Choroid plexus epithelial cell (primary cell): ENCODE results near the gene PPP1R14C.
"Not testable (repeated sequence)": the region's sequence is repeated elsewhere in the genome, so short reads cannot be mapped to it uniquely, and the experiment has no call there.

Source experiments
- DNase-seq: peaks from one replicate; pipeline ENCODE4 v3.0.0-alpha.2; 2010; ENCODE audit warnings: low read depth
- H3K4me3 ChIP-seq: 2 replicates; pipeline ENCODE4 v1.5.1; 2011; ENCODE audit warnings: low read depth, mild to moderate bottlenecking, control low read depth, low read length, moderate library complexity
- TF ChIP-seq, protein P1 (sequence below): conservative IDR thresholded peaks from 2 replicates; pipeline ENCODE4 v1.5.1; 2011; ENCODE audit warnings: low read depth, mild to moderate bottlenecking, control low read depth, inconsistent platforms, low read length, moderate library complexity

The PPP1R14C gene

DNA sequence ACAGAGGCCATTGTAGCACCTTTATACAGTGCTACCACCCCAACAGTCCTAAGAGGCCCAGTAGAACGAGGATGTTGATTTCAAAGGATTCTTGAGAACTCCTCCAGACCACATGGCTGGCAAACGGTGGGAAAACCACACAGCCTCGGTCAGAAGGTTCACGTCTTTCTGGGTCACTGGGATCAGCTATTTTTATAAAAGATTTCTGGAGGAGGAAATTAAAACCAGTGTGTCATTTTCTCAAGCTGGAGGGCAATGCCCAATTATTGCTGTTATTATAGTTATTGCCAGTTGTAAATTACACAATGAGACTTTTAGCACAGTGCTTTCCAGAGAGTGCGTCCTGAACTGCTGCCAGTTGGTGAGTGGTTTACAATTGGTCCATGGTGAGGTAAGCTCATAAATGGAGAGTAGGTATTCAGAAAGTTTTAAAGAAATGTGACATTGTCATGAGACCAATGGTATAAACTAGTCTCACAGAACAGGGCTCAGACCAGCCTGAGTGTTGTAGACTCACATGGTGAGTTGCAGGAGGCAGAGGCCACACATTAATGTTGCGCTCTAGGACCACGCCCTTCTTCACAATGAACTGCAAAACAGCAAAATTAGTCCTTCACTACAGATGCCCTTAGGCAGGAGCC lies 8.4 kb upstream of the PPP1R14C start:
- no peak for DNase-seq
- H3K4me3 ChIP-seq = no peak overlapping the region
- TF ChIP-seq, protein P1, sequence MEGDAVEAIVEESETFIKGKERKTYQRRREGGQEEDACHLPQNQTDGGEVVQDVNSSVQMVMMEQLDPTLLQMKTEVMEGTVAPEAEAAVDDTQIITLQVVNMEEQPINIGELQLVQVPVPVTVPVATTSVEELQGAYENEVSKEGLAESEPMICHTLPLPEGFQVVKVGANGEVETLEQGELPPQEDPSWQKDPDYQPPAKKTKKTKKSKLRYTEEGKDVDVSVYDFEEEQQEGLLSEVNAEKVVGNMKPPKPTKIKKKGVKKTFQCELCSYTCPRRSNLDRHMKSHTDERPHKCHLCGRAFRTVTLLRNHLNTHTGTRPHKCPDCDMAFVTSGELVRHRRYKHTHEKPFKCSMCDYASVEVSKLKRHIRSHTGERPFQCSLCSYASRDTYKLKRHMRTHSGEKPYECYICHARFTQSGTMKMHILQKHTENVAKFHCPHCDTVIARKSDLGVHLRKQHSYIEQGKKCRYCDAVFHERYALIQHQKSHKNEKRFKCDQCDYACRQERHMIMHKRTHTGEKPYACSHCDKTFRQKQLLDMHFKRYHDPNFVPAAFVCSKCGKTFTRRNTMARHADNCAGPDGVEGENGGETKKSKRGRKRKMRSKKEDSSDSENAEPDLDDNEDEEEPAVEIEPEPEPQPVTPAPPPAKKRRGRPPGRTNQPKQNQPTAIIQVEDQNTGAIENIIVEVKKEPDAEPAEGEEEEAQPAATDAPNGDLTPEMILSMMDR = no peak

DNA sequence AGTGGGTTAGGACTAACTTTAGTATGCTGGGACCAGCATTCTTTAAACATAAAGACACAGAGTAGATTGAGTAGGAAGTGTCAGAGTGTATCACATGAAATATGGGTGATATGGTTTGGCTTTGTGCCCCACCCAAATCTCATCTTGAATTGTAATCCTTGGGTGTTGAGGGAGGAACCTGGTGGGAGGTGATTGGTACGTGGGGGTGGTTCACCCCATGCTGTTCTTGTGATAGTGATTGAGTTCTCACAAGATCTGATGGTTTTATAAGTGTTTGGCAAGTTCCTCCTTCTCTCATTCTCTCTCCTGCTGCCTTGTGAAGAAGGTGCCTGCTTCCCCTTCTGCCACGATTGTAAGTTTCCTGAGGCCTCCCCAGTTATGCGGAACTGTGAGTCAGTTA lies 5.1 kb upstream of the PPP1R14C start:
- not testable (repeated sequence) for DNase-seq

DNA sequence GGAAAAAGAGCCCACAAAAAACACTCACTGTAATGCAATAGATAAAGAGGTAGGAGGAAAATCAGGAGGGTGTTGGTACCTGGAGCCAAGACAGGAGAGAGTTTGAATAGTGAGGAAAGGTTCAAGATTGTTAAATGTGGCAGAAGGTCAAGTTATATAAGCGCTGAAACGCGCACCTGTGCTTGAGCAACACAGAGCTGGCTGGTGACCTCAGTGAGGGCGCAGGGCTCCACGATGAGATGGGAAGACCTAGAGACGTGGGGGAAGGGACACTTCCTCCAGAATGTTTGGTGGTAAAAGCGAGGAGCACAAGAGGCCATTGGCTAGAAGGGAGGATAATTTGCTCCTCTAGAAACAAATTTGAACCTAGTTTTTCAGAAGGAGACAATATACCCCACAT lies 4.2 kb upstream of the PPP1R14C start:
- no peak overlapping the region for H3K4me3 ChIP-seq
- DNase-seq = no peak
- TF ChIP-seq, protein P1 = no peak

More for the DNA sequence above, 5.1 kb upstream of the PPP1R14C start:
- H3K4me3 ChIP-seq = not testable (repeated sequence)

DNA sequence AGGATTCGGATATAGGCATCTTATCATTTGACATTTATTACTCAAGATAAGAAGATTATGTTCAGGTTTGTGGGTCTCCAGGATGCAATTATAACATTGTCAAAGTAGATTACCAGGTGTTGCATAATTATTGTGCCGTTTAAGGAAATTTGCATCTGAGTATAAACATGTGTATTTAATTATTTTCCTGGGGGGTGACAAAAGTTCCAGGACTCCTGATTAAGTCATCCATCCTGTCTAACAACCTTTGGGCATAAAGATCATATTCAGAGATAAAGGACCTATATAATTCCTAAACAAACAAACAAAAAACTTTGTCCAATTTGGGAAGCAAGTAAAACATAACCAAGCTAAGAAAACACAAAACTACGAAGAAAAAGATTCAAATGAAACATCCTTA lies 3.3 kb upstream of the PPP1R14C start:
- no peak overlapping the region for H3K4me3 ChIP-seq
- TF ChIP-seq, protein P1 = no peak
- no peak for DNase-seq

DNA sequence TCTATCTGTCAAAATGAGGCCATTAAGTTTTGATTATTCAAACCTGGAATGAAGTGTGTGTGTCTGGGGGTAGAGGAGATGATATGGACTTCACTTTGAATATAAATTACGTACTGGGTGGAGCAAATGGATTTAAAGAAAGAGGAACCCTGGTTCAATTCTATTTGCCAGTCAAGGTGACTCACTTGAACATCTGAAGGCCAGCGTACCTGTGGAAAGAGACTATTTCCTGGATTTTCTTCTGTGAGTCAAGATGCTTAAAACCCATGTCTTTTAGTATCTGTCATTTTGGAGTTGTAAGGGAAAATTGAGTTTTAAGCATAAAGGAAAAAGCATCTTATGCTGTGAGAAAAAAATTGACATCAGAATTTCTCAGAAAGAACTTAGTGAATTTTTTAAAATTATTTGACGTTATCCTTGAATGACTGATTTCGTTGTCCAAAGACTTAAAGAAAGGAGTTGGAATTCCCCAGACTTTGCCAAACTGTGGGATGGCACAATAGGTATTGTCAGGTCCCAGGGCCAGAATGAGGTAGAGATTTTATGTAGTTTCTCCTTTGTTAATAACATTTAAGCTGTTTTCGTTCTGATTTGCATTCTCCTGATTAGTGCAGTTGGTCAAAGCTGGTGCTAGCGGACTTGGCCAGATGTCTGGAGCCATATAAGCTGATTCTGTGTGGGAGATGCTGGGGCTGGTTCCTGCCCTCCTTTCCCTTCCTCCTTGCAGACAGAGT lies 2.4 kb upstream of the PPP1R14C start:
- TF ChIP-seq, protein P1 = no peak
- H3K4me3 ChIP-seq = no peak overlapping the region
- DNase-seq = no peak

DNA sequence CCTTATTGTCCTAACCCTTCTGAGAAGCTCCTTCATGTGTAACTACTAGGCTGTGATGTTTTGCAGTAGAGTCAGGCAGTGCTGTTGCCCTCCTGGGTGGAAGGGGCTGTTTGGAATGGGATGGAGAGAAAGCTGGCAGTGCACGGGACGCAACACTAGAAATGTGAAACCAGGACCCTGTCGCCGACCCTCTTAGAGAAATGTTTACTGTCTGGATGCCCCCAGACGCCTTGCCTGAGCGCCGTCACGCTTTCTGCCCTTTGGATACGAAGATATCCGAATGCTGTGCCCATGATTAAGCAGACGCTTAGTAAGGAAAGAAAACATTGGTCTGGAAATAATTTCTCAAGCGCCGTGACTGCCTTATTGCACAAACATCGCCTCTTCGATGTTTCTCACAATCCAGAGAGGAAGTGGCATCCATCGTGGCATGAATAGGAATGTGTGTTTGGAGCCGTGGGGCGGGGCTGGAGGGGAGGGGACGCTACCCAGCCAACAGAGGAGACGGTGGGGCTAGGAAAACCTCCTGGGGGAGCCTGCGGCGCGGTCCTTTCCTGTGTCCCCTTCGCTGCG lies 661 bp upstream of the PPP1R14C start:
- TF ChIP-seq, protein P1 = no peak
- peak; percentile 12 for DNase-seq
- H3K4me3 ChIP-seq = no peak overlapping the region

DNA sequence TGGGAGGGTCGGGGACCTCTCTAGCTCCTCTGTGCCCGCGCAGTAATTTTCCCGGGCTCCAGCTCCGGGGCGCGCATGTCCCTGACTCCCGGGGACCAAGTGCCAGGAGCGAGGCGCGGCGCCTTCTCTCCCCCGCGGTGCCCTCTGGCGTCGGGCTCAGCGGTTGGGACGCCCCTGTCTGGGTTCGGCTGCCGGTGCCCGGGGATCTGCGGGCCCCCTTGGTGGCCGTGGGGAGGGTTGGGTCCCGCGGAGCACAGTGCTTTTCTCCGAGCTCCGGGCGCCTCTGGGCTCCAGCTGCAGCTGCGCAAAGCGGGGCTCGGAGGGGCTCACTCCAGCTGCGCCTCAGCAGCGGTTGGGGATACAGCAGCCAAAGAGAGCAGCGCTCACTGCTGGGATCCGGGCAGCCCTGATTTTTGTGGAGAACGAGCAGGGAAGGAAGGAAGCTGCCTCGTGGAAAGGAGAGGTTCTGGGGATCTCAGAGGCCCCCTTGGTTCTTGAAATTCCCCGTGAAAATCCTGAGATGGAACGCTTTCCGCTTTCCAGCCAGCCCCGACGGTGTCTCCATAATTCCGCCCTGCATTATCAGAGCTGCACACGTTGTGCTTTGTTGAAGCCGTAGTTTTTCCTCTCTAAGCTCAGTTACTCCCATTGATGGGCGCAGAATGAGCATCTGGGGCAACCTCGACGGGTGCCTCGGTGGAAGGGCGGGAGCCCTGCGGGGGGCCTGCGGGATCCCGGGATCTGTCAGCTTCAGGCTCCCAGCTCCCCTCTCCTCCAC lies 861 bp downstream of the PPP1R14C start:
- no peak overlapping the region for H3K4me3 ChIP-seq
- DNase-seq = no peak
- TF ChIP-seq, protein P1 = no peak
